HepG2 (cell line): ENCODE results near the gene TNS1. TPM values are rescaled to one million over a fixed set of nuclear protein-coding genes. Genes with fewer than 3 reads are reported as not detected.

Source experiments
- ATAC-seq: fragments of 200-7000 bp; cut with Tn5 transposase; 3 replicates; pipeline ENCODE4 v1.9.1; 2020; ENCODE audit warnings: mild to moderate bottlenecking, moderate library complexity
- BruUV-seq: library from RNA; stranded (reverse); fragments of 400-500 nt; replicated peaks from 2 replicates; lab custom pipeline; 2021; lab: Mats Ljungman, UMichigan
- CTCF ChIA-PET: fragments of 300-600 bp; formaldehyde crosslinking; extraction: SDS; loops from one replicate; lab custom pipeline; 2021; ENCODE audit warnings: low total read pairs, inconsistent platforms, low intra/inter-chr PET ratio; lab: Yijun Ruan, JAX
- POLR2A ChIA-PET: fragments of 350-600 bp; sonication (Branson Sonifier 250); formaldehyde crosslinking; loops from one replicate; lab custom pipeline; 2020; ENCODE audit warnings: antibody characterized with exemption, inconsistent platforms; lab: Yijun Ruan, JAX
- DNase-seq: peaks from one replicate; pipeline ENCODE4 v3.0.0-alpha.2; 2015; ENCODE audit warnings: low spot score
- FAIRE-seq: peaks from 3 replicates; lab custom pipeline; 2011; peaks lifted over from hg19 to GRCh38; lab: Jason Lieb, UNC
- H2AFZ ChIP-seq: one replicate; pipeline ENCODE4 v1.6.1; 2011; ENCODE audit warnings: low read length, inconsistent platforms
- H3K27ac ChIP-seq: fragments of 300-600 bp; 3 replicates; pipeline ENCODE4 v1.8.0; 2011; ENCODE audit warnings: mixed run types, mild to moderate bottlenecking, mixed read lengths, low read length, inconsistent platforms; ENCODE audit not compliant: insufficient read depth; ENCODE audit errors: extremely low read length
- H3K27me3 ChIP-seq, 2 experiments: fragments of 200-600 bp in 1 of 2; 2 replicates in 1 of 2; 3 replicates in 1 of 2; pipeline versions ENCODE4 v1.6.0 to v1.8.0; 2011; ENCODE audit warnings: low read length in 2 of 2, mild to moderate bottlenecking in 2 of 2, moderate library complexity in 2 of 2, inconsistent platforms in 1 of 2; ENCODE audit not compliant: insufficient read depth in 2 of 2, control insufficient read depth in 1 of 2
- H3K36me3 ChIP-seq, 2 experiments: fragments of 200-600 bp in 1 of 2; replicated peaks in 1 of 2; 2 replicates in 1 of 2; 3 replicates in 1 of 2; pipeline versions ENCODE4 v1.5.1 to v1.8.0; 2011; ENCODE audit warnings: low read length in 2 of 2, inconsistent platforms in 1 of 2; ENCODE audit not compliant: insufficient read depth in 2 of 2, control insufficient read depth in 1 of 2
- H3K4me1 ChIP-seq: 2 replicates; pipeline ENCODE4 v1.5.1; 2012; ENCODE audit warnings: low read length, inconsistent platforms; ENCODE audit not compliant: insufficient read depth
- H3K4me2 ChIP-seq: 2 replicates; pipeline ENCODE4 v1.6.0; 2011; ENCODE audit warnings: low read depth, low read length, inconsistent platforms
- H3K4me3 ChIP-seq, 3 experiments: fragments of 200-600 bp in 1 of 3; sonication (generic), shearing (Covaris generic) in 1 of 3; replicated peaks in 1 of 3; 2 replicates each; pipeline ENCODE4 v1.5.1; 2011 to 2016; ENCODE audit warnings: low read length in 3 of 3, inconsistent platforms in 2 of 3, low read depth in 2 of 3, mild to moderate bottlenecking in 2 of 3, control low read depth in 1 of 3, mixed read lengths in 1 of 3; ENCODE audit not compliant: insufficient read depth in 1 of 3
- H3K79me2 ChIP-seq: one replicate; pipeline ENCODE4 v1.6.1; 2011; ENCODE audit warnings: low read length, inconsistent platforms; ENCODE audit not compliant: insufficient read depth
- H3K9ac ChIP-seq: 2 replicates; pipeline ENCODE4 v1.6.0; 2011; ENCODE audit warnings: mild to moderate bottlenecking, low read depth, low read length, inconsistent platforms; ENCODE audit not compliant: insufficient read depth
- H3K9me3 ChIP-seq: 2 replicates; pipeline ENCODE4 v1.5.1; 2012; ENCODE audit warnings: mild to moderate bottlenecking, low read length
- H4K20me1 ChIP-seq: 2 replicates; pipeline ENCODE4 v1.6.0; 2011; ENCODE audit warnings: inconsistent platforms, mild to moderate bottlenecking, low read length, moderate library complexity; ENCODE audit not compliant: insufficient read depth
- FOXK1 ChIP-seq: sonication (generic); formaldehyde crosslinking; IDR thresholded peaks from 2 replicates; pipeline ENCODE4 v1.4.0; 2020; ENCODE audit warnings: low read depth, missing genetic modification reagents, borderline replicate concordance
- MTF2 ChIP-seq: sonication (generic); formaldehyde crosslinking; IDR thresholded peaks from 2 replicates; pipeline ENCODE4 v1.5.0; 2020; ENCODE audit warnings: missing genetic modification reagents, borderline replicate concordance
- ZNF678 ChIP-seq: sonication (generic); formaldehyde crosslinking; IDR thresholded peaks from 2 replicates; pipeline ENCODE4 v1.4.0; 2020; ENCODE audit warnings: mild to moderate bottlenecking, missing genetic modification reagents
- WGBS: methylation state at CpG from one replicate; pipeline ENCODE4 v1.1.6; 2017; ENCODE audit warnings: low lambda C conversion rate; 5-methylcytosine and 5-hydroxymethylcytosine counted together
- in situ Hi-C: cut with HindIII; loops from 2 replicates; pipeline ENCODE4 v1.10.0; 2017; ENCODE audit warnings: low pct_unique_long_range_greater_than_20kb; ENCODE audit not compliant: extremely low pct_ligation_motif_present
- intact Hi-C: fragments of 100-400 bp; cut with micrococcal nuclease; formaldehyde crosslinking; loops from one replicate; pipeline ENCODE4 v1.10.0; 2022; ENCODE audit not compliant: unreplicated experiment
- polyA plus RNA-seq, 8 experiments: library from polyadenylated mRNA; depleted of rRNA in 3 of 8; stranded (reverse) in 7 of 8; unstranded in 1 of 8; fragments of >200 nt; fragmentation: Illumina TruSeq in 4 of 8; extraction: Trizol in 4 of 8; gene quantifications; 2 replicates each; pipeline versions ENCODE4 v1.2.1 to v1.2.3, GENCODE V29; 2011 to 2016; ENCODE audit warnings: low read depth in 4 of 8, missing spikeins in 1 of 8, mixed read lengths in 1 of 8; ENCODE audit not compliant: insufficient read depth in 1 of 8
- total RNA-seq, 5 experiments: library from RNA; depleted of rRNA; stranded (reverse); fragments of >200 nt; fragmentation: Illumina TruSeq; extraction: Trizol; gene quantifications; 2 replicates each; pipeline ENCODE4 v1.2.3, GENCODE V29; 2016; ENCODE audit warnings: low read depth in 1 of 5
- TF ChIP-seq, protein P1 (sequence below): IDR thresholded peaks from 2 replicates; pipeline ENCODE4 v1.4.0; 2020; ENCODE audit warnings: mild to moderate bottlenecking, missing genetic modification reagents

Gene TNS1
- total and polyA plus RNA-seq, 2 of the 13 experiments (the other 11 are each of a cell fraction or from before 2014, with no cell fraction given): 1.9 to 118 TPM

DNA sequence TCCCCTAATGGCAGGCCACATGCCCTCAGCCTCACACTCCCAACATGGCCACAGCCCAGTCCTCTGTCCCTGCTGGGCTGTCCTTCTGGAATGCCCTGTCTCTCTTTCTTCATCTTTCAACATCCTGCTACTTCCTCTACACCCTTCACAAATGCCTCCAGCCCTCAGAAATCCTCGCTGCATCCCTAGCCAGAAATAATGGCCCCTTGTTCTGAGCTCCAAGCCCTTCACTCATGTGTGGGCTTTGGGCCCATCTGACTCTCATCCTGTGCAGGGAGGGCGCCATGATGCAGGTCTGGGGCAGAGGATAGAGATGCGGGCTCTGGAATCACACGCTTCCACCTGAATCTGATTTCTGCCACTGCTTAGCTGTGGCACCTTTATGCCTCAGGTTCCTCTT lies 181.9 kb downstream of the TNS1 start:
- Histone ChIP-seq H3K79me2 (no peaks in the 10 kb centered on the region), H3K4me2 (no peak overlapping the region), H3K27me3 (no peaks in the 10 kb centered on the region), H3K4me3 (no peak overlapping the region), H3K27ac (no peak overlapping the region), H3K9ac (no peak overlapping the region), H3K4me1 (peaks cover 18% of the 10 kb centered on the region), H3K9me3 (no peaks in the 10 kb centered on the region), H3K36me3 (peaks cover 19 to 33% of the 10 kb centered on the region in 2 experiments), H4K20me1 (peaks cover 21% of the 10 kb centered on the region; the same call in 1 of the 2 replicates), H2AFZ (no peak overlapping the region)
- WGBS: 95% methylated on average over 4 of the region's 4 CpGs
- BruUV-seq: no TSS peak
- ChIA-PET POLR2A (no interaction called here), CTCF (no interaction called here)
- DNase-seq: no peak
- no peak for FAIRE-seq
- no peak for ATAC-seq
- in situ Hi-C loops (no loop called here), intact Hi-C loops (no loop called here)
- TF ChIP-seq ZNF678 (CRISPR knock-in tag) (no peak), FOXK1 (CRISPR knock-in tag) (no peak), MTF2 (no peak)
- TF ChIP-seq, protein P1, sequence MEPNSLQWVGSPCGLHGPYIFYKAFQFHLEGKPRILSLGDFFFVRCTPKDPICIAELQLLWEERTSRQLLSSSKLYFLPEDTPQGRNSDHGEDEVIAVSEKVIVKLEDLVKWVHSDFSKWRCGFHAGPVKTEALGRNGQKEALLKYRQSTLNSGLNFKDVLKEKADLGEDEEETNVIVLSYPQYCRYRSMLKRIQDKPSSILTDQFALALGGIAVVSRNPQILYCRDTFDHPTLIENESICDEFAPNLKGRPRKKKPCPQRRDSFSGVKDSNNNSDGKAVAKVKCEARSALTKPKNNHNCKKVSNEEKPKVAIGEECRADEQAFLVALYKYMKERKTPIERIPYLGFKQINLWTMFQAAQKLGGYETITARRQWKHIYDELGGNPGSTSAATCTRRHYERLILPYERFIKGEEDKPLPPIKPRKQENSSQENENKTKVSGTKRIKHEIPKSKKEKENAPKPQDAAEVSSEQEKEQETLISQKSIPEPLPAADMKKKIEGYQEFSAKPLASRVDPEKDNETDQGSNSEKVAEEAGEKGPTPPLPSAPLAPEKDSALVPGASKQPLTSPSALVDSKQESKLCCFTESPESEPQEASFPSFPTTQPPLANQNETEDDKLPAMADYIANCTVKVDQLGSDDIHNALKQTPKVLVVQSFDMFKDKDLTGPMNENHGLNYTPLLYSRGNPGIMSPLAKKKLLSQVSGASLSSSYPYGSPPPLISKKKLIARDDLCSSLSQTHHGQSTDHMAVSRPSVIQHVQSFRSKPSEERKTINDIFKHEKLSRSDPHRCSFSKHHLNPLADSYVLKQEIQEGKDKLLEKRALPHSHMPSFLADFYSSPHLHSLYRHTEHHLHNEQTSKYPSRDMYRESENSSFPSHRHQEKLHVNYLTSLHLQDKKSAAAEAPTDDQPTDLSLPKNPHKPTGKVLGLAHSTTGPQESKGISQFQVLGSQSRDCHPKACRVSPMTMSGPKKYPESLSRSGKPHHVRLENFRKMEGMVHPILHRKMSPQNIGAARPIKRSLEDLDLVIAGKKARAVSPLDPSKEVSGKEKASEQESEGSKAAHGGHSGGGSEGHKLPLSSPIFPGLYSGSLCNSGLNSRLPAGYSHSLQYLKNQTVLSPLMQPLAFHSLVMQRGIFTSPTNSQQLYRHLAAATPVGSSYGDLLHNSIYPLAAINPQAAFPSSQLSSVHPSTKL (CRISPR knock-in tag): no peak
